ENCODE data around the gene C9orf152. TPM values are rescaled to one million over a fixed set of nuclear protein-coding genes. Genes with fewer than 3 reads are reported as not detected.

The C9orf152 gene
- total and polyA plus RNA-seq, 2 of the 13 experiments (the other 11 are each of a cell fraction or from before 2014, with no cell fraction given), result 0.24 to 0.48 TPM

- TF ChIP-seq AFF4 (CRISPR knock-in tag; IDR thresholded peaks at IDR 0.05), result no peak
- no peak for TF ChIP-seq JUNB (CRISPR knock-in tag; IDR thresholded peaks at IDR 0.05; ENCODE audit: borderline replicate concordance)
- no peak for TF ChIP-seq ZSCAN20 (CRISPR knock-in tag; IDR thresholded peaks at IDR 0.05; ENCODE audit: borderline replicate concordance)
- TF ChIP-seq E2F2 (CRISPR knock-in tag; IDR thresholded peaks at IDR 0.05; ENCODE audit: borderline replicate concordance), result no peak
- no peak for TF ChIP-seq RNF2 (conservative IDR thresholded peaks at IDR 0.05; ENCODE audit: low read depth)
- TF ChIP-seq ZNF280B (CRISPR knock-in tag; IDR thresholded peaks at IDR 0.05; ENCODE audit: borderline replicate concordance), result no peak
- TF ChIP-seq TBL1XR1 (IDR thresholded peaks at IDR 0.05; ENCODE audit: borderline replicate concordance, low read length, partially characterized antibody), result no peak
- no peak for TF ChIP-seq ZKSCAN8 (CRISPR knock-in tag; IDR thresholded peaks at IDR 0.05; ENCODE audit: borderline replicate concordance)
- no peak for TF ChIP-seq ZNF768 (CRISPR knock-in tag; IDR thresholded peaks at IDR 0.05)
- no peak for TF ChIP-seq NCOA5 (CRISPR knock-in tag; IDR thresholded peaks at IDR 0.05)
Measured at GRCh38 chr9:110178281-110178680, 29.7 kb downstream of the C9orf152 start (continued).

All from HepG2 (cell line).